HG03469 (cell line): ENCODE data around the gene LRRC73.
"Not testable (repeated sequence)": the region's sequence is repeated elsewhere in the genome, so short reads cannot be mapped to it uniquely, and the experiment has no call there.

ENCODE experiments used
- ATAC-seq: cut with Tn5 transposase; IDR thresholded peaks from one replicate; pipeline ENCODE4 v1.9.1; 2021; ENCODE audit warnings: mild to moderate bottlenecking, moderate library complexity, moderate number of reproducible peaks; ENCODE audit not compliant: unreplicated experiment

The LRRC73 gene

GRCh38 chr6:43467265-43467664 is 42.9 kb downstream of the LRRC73 start:
- not testable (repeated sequence) for ATAC-seq

GRCh38 chr6:43465948-43466347 is 44.2 kb downstream of the LRRC73 start:
- no peak for ATAC-seq

GRCh38 chr6:43464337-43464736 is 45.8 kb downstream of the LRRC73 start:
- no peak for ATAC-seq

GRCh38 chr6:43461936-43462335 is 48.2 kb downstream of the LRRC73 start:
- no peak for ATAC-seq

GRCh38 chr6:43460032-43460431 is 50.1 kb downstream of the LRRC73 start:
- no peak for ATAC-seq

- no peak for ATAC-seq
Measured at GRCh38 chr6:43459535-43459934, 50.6 kb downstream of the LRRC73 start.

GRCh38 chr6:43458154-43458553 is 52.0 kb downstream of the LRRC73 start:
- ATAC-seq = not testable (repeated sequence)

- no peak for ATAC-seq
Measured at GRCh38 chr6:43457643-43458042, 52.5 kb downstream of the LRRC73 start.
